Amygdala (tissue), 56 donors: Measurements from ENCODE around the gene SIPA1.

Source experiments
- DNase-seq, 56 donors: peaks; one replicate each; lab custom pipeline; 2025; lab: John Stamatoyannopoulos, UW

SIPA1 gene

DNA sequence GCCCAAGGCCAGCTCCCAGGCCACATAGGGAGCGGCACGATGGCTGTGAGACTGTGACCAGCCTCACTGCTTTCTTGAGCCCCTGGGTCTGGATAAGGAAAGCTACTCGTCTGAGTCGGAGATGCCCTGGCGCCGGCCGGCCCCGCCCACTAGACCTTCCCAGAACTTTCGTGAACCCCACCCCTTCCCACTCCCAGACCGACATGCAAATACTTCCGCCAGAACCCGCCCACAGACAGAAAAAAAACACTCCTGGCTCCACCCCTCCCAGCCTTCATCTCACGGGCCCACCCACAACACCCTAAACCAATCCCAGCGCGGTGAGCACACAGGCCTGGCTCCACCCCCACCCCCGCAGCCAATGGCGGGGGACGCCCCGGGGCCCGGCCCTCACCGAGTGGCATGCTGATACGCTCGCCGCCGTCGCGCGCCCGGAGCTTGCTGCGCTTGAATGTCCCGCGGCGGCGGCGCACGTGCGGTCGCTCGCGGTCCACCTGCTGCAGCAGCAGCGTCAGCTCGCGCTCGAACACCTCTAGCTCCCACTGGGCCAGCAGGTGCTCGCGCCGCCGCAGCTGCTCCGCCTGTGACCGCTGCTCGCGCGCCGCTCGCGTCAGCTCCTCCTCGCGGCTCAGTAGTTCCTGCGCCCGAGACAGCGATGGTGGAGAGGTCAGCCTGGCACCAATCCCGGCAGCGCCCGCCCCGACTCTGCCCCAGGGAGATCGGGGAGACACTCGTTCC, 30.9 kb upstream of the SIPA1 start:
- peak; percentile 41 to 98 (median 92) for DNase-seq

DNA sequence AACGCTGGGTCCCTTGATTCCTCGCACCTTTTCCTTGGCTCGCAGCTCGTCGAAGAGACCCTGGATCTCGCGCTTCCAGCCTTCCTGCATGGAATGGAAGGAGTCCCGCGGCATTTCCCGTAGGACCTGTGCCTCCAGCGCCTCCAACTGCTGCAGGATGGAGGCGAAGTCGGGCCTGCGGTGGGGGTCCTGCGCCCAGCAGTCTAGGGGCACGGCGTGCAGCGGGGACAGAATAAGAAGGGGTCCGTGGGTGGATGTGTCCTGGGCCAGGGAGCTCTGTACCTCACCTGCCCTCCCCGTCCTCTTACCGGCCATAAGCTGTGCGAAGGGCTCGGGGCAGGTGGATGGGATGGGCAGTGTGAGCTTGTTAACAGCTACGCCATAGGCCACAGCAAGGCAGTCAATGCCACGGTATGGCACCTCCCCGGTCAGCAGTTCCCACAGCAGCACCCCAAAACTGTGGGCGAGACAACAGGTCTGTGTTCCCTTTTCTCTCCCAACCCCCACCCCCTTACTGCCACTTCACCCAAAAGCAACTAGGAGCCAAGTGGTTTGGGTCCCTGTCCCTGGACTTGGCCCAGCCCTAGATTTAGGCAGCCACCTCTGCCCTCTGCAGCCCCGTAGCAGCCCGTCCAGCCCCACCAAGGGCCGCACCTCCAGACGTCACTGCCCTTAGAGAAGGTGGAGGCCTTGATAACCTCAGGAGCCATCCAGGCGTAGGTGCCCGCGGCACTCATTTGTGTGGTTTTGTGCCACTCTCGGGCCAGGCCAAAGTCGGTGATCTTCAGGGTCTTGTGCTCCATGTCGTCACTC, 30.1 kb upstream of the SIPA1 start:
- no peak for DNase-seq

DNA sequence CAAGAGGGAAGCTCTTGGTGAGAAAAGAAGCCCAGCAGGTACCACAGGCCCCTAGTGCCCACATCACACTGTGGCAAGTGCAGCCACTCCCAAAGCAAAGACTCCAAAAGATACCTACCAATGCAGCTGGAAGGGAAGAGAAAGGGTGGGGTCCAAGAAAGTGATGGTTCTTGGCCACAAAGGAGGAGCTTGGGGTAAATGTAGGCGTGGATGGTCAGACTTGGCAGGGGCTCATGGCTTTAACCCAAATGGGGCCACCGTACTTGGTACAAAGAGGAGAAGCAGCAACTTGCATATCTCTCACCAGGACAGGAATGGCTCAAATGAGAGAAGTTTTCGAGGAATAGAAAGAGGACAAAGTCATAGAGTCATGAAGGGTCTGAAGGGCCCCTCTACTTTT, 28.7 kb upstream of the SIPA1 start:
- no peak for DNase-seq

- DNase-seq: no peak
Measured at GRCh38 chr11:65609665-65610064, 28.2 kb upstream of the SIPA1 start.

- DNase-seq: peak in 2 of 56 donors; percentile 24 to 26
Measured at GRCh38 chr11:65610404-65610803, 27.5 kb upstream of the SIPA1 start.

DNA sequence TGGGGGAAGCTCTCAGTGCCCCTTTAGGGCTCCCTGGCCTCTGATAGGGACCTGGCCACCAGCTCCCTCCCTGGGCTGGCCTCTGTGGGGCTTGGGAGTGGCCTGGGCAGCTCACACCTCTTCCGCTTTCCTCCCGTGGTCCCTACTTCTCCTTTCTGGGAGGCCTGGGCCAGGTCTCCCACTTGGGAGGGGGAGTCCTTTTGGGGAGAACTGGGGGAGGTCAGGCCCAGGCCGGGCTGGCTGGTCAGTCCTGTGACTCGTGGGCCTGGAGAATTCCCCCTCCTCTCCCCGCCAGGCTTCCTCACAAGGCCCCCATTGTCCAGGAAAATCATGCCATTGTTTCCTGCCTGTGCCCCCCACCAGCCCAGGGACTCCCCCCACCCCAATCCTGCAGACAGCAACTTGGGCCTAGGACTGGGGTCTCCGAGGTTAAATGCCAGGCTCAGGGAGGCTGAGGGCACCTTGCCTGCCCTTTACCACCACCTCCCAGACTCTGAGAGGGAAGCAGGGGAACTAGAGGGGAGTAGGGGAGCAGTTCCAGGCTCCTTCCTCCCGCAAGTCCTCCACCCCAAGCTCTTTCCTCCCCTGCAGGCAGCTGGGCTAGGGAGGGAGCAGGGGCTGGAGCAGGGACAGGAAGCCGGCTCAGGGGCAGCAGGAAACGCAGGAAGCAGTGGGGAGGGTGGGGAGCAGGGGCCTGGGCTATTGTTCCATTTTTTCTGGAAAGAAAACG, 26.7 kb upstream of the SIPA1 start:
- peak; percentile 31 to 90 (median 75) for DNase-seq

DNA sequence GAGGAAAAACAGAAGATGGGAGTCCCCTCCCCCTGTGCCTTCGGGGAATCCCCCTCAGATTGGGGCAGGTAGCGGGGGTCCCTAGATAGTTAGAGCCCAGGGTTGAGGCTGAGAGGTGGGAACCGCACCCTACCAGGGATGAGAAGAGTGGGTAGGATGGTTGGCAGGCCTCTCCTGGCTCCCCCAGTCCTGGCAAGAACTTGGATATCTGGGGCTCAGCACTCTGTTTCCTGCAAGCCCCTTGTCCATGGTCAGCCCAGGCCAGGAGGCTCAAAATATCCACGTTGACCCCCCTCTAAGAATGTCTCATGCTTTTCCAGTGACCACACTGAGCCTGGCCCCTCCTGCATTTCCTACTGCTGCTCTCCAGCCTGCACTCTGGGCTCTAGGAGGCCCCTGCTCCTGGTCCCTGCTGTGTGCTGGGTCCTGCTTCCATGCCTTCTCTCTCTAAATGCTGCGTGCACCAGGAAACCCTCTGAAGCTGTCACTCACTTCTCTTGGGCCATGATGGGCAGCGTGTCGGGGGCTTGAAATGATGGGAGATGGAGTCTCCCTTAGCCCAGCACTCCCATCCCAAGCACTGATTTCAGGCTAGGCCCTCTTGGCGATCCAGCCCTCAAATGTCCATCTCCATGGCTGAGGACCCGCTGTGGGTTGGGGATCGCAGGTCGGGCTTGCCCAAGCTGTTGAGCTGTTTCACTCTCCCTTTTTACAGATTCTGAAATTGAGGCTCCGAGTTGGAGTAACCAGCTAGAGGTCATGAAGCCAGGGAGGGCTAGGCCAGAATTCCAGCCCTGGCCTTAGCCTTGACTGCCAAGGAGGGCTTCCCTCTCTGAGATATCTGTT, 25.9 kb upstream of the SIPA1 start:
- peak in 2 of 56 donors; percentile 29 to 45 for DNase-seq

DNA sequence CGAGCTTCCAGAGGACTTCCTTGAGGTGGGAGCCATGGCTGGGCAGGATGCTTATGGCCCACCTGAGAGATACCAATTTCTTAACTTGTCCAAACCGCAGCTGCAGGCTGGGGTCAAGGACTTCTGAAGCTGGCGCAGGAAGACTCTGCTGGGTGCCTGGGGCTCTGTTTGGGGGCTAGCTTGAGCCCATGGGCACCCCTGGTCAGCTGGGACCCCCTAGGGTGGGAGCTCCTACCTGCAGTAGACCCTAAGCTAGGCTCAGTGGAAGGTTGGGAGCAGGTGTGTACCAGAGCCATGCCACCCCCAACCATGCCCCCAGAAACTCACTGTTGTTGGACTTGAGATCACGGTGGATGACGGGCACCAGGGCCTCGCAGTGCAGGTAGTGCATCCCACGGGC, 25.2 kb upstream of the SIPA1 start:
- no peak for DNase-seq

DNA sequence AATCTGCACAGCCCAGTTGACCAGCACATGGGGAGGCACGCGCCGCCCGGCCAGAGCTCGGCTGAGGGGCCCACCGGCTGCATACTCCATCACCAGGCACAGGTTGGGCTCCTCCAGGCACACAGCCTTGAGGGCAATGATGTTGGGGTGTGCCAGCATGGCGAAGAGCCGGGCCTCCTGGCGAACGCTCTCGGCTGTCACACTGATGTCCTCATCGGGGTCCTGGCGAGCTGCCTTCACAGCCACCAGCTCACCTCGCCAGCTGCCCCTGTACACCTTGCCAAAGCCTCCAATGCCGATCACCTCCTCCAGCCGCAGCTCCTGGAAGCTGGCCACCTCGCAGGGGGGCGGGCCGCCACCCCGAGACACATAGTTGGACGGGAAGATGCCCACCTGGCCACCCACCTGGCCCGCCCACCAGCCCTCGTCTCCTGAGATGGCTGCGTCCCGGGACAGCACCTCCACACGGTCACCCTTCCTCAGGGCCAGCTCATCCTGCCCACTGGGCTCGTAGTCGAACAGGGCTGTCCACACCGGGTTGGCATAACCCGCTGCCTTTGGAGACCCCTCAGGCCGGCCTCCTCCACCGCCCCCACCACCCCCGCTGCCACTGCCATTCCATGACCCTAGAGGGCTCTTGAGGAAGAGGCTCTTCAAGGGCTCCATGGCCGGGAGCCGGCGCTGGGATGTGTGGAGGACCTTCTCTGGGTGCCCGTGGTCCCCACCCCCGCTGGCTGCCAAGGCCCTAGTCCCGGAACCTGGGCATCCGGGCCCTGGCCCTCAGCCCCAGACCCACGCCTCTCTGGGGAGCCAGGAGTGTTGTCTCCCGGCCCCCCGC, 24.6 kb upstream of the SIPA1 start:
- peak in 6 of 56 donors; percentile 35 to 52 (median 48) for DNase-seq

DNA sequence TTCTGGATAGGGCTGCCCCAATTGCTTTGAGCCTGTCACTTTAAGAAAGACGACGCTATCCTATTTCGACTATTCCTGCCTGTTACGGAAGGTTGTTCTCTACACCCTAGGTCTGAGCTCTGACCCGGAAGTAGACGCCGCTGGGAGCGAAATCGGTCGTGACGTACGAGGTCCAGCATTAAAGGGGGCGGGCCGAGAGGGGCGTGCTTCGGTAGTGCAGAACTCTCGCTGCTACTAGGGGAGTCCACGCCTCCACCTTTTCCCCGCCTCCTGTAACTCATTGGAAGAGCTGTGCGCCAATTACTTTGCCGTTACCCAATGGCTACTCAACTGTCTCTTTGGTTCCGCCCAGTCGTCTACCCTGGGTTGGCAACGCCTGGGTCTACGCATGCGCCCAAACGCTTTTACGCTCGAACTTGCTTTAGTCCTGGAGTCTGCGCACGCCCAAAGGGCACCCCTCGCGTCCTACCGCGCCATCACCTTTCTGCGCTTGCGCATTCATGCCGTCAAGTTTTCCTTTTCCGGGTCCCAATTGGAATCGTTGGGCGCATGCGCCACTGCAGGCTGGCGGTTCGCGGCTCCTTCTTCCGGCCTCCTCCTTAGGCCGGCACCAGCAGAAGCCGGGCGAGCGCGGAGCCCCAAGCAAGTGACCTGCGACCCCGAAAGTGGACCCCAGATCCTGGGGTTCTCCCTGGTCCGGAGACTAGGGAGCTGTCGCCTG, 22.5 kb upstream of the SIPA1 start, which contains the start of gene PCNX3:
Gene PCNX3 (plus strand): TSS at position 548 of the 721 bp plus-strand sequence. CDS start 536 bp downstream, outside the sequence.
- DNase-seq: peak; percentile 99 to 100 (median 100)

GRCh38 chr11:65615950-65616574, 21.8 kb upstream of the SIPA1 start:
- peak in 1 of 56 donors; percentile 49 for DNase-seq

- DNase-seq: no peak
Measured at GRCh38 chr11:65616575-65617001, 21.3 kb upstream of the SIPA1 start.

DNA sequence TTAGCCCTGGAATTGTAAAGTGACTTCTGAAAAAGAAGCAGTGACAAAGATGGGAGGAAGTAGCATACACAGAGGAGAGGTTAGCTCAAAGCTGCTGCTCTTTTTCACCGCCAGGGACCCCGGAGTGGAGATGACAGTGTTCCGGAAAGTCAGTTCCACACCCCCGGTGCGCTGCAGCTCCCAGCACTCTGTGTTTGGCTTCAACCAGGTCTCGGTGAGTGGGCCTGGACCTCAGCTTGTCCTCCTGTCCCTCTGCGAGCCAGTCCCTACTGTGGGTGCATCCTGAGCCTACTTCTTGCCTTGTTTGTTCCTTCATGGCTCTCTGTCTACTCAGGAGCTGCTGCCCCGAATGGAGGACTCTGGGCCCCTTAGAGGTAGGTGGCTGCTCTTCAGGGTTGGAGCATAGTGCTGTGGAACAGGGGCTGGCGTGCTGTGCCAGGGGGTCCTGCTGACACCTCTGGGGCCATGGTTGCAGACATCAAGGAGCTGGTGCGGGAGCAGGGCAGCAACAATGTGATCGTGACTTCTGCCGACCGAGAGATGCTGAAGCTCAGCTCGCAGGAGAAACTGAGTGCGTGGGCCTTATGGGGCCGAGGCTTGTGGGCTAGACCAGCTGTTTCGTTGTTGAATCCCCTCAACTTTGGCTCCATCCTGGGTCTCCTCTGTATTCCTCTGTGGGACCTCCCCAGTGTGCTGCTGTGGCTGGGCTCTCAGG, 20.6 kb upstream of the SIPA1 start:
- DNase-seq: no peak

DNA sequence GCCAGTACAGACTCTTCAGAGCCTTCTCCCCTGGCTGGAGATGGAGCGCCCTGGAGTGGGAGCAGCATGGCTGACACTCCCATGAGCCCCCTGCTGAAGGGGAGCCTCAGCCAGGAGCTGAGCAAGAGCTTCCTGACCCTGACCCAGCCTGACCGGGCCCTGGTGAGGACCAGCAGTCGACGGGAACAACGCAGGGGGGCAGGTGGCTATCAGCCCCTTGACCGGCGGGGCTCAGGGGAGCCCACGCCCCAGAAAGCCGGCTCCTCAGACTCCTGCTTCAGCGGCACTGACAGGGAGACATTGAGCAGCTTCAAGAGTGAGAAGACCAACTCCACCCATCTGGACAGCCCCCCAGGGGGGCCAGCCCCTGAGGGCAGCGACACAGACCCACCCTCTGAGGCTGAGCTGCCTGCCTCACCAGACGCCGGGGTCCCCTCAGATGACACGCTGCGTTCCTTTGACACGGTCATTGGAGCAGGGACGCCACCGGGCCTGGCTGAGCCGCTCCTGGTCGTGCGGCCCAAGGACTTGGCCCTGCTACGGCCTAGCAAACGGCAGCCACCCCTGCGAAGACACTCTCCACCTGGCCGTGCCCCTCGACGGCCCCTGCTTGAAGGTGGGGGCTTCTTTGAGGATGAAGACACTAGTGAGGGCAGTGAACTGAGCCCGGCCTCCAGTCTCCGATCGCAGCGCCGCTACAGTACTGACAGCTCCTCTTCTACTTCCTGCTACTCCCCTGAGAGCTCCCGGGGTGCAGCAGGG, 19.7 kb upstream of the SIPA1 start:
- DNase-seq: no peak

- no peak for DNase-seq
Measured at GRCh38 chr11:65618763-65619162, 19.1 kb upstream of the SIPA1 start.

GRCh38 chr11:65619281-65619928, 18.5 kb upstream of the SIPA1 start:
- DNase-seq: no peak
